Neuronal stem cell (in vitro differentiated cells): ENCODE measurements around the gene RALGPS1.

Source experiments
- DNase-seq: peaks from one replicate; pipeline ENCODE4 v3.0.0-alpha.2; 2013; ENCODE audit warnings: low spot score
- H2AFZ ChIP-seq: one replicate; pipeline ENCODE4 v1.6.1; 2013; ENCODE audit warnings: mild to moderate bottlenecking, low read length, inconsistent platforms
- H2AK5ac ChIP-seq: 2 replicates; pipeline ENCODE4 v1.6.1; 2013; ENCODE audit warnings: low read depth, mild to moderate bottlenecking, inconsistent platforms, low read length, moderate library complexity, mixed read lengths
- H2BK120ac ChIP-seq: 2 replicates; pipeline ENCODE4 v1.6.1; 2013; ENCODE audit warnings: low read depth, mild to moderate bottlenecking, inconsistent platforms, low read length, moderate library complexity, mixed read lengths
- H2BK12ac ChIP-seq: one replicate; pipeline ENCODE4 v1.6.1; 2013; ENCODE audit warnings: low read length, inconsistent platforms
- H2BK15ac ChIP-seq: 2 replicates; pipeline ENCODE4 v1.6.1; 2013; ENCODE audit warnings: mild to moderate bottlenecking, low read length, inconsistent platforms, mixed read lengths
- H2BK5ac ChIP-seq: one replicate; pipeline ENCODE4 v1.6.1; 2013; ENCODE audit warnings: inconsistent platforms, mild to moderate bottlenecking, low read length, moderate library complexity
- H3K14ac ChIP-seq: one replicate; pipeline ENCODE4 v1.6.1; 2013; ENCODE audit warnings: low read length, inconsistent platforms
- H3K18ac ChIP-seq: 2 replicates; pipeline ENCODE4 v1.6.1; 2013; ENCODE audit warnings: low read length, inconsistent platforms
- H3K23ac ChIP-seq: 2 replicates; pipeline ENCODE4 v1.6.1; 2013; ENCODE audit warnings: low read depth, mild to moderate bottlenecking, mixed read lengths, low read length, inconsistent platforms; ENCODE audit not compliant: poor library complexity
- H3K27ac ChIP-seq: replicated peaks from 3 replicates; pipeline ENCODE4 v1.5.1; 2013; ENCODE audit warnings: low read length, inconsistent platforms
- H3K27me3 ChIP-seq, 3 experiments: 2 replicates each; pipeline ENCODE4 v1.6.1; 2013; ENCODE audit warnings: low read length in 3 of 3, mild to moderate bottlenecking in 2 of 3, inconsistent platforms in 1 of 3, low read depth in 1 of 3, mixed read lengths in 1 of 3, moderate library complexity in 1 of 3; ENCODE audit not compliant: control insufficient read depth in 3 of 3, insufficient read depth in 3 of 3
- H3K36me3 ChIP-seq, 2 donors: replicated peaks in 1 of 2; 2 replicates each; pipeline ENCODE4 v1.6.1; 2013; ENCODE audit warnings: low read length in 2 of 2; ENCODE audit not compliant: control insufficient read depth in 2 of 2, insufficient read depth in 2 of 2
- H3K4ac ChIP-seq: 2 replicates; pipeline ENCODE4 v1.6.1; 2013; ENCODE audit warnings: inconsistent platforms, mild to moderate bottlenecking, low read length, moderate library complexity
- H3K4me1 ChIP-seq, 2 donors: 1 replicate in 1 of 2; 2 replicates in 1 of 2; pipeline ENCODE4 v1.6.1; 2013; ENCODE audit warnings: low read length in 2 of 2, low read depth in 1 of 2; ENCODE audit not compliant: control insufficient read depth in 2 of 2, insufficient read depth in 1 of 2
- H3K4me2 ChIP-seq: one replicate; pipeline ENCODE4 v1.6.1; 2013; ENCODE audit warnings: mild to moderate bottlenecking, low read length, inconsistent platforms; ENCODE audit not compliant: insufficient read depth, poor library complexity, severe bottlenecking
- H3K4me3 ChIP-seq, 2 donors: 2 replicates each; pipeline ENCODE4 v1.5.1; 2013; ENCODE audit warnings: low read length in 2 of 2, mild to moderate bottlenecking in 2 of 2, inconsistent platforms in 1 of 2, moderate library complexity in 1 of 2
- H3K79me1 ChIP-seq: one replicate; pipeline ENCODE4 v1.6.1; 2013; ENCODE audit warnings: low read depth, mild to moderate bottlenecking, inconsistent platforms, low read length, moderate library complexity
- H3K9ac ChIP-seq: one replicate; pipeline ENCODE4 v1.6.1; 2013; ENCODE audit warnings: mild to moderate bottlenecking, low read depth, low read length, inconsistent platforms; ENCODE audit not compliant: poor library complexity
- H3K9me3 ChIP-seq, 2 donors: replicated peaks in 1 of 2; 2 replicates each; pipeline versions ENCODE3 to v1.6.1; 2013; ENCODE audit warnings: low read length in 2 of 2, mild to moderate bottlenecking in 2 of 2, inconsistent platforms in 1 of 2, low read depth in 1 of 2, mixed read lengths in 1 of 2, moderate library complexity in 1 of 2; ENCODE audit not compliant: control insufficient read depth in 2 of 2, insufficient read depth in 1 of 2
- H4K8ac ChIP-seq: one replicate; pipeline ENCODE4 v1.6.1; 2013; ENCODE audit warnings: low read depth, mild to moderate bottlenecking, inconsistent platforms, low read length, moderate library complexity
- H4K91ac ChIP-seq: one replicate; pipeline ENCODE4 v1.6.1; 2013; ENCODE audit warnings: low read length, low read depth, mild to moderate bottlenecking, inconsistent platforms; ENCODE audit not compliant: poor library complexity
- whole genome bisulfite sequencing, 2 donors: extraction: QIAGEN DNeasy Blood & Tissue Kit; methylation state at CpG; one replicate each; pipeline ENCODE4 v1.1.7; 2013; ENCODE audit warnings: missing lambda C conversion rate in 2 of 2, mixed read lengths in 1 of 2; ENCODE audit not compliant: insufficient read length in 2 of 2, insufficient replicate concordance in 1 of 2; ENCODE audit errors: extremely low coverage in 2 of 2; 5-methylcytosine and 5-hydroxymethylcytosine counted together

Gene RALGPS1

GRCh38 chr9:127087836-127088235 is 173.3 kb downstream of the RALGPS1 start:
- Histone ChIP-seq H3K14ac (no peak overlapping the region), H3K27me3 (no peaks in the 10 kb centered on the region), H3K4me2 (no peak overlapping the region), H3K79me1 (no peaks in the 10 kb centered on the region), H2BK12ac (no peak overlapping the region), H2BK120ac (no peak overlapping the region), H4K91ac (no peak overlapping the region), H3K27ac (no peak overlapping the region), H3K9ac (no peak overlapping the region), H3K18ac (no peak overlapping the region), H2BK5ac (no peak overlapping the region), H2BK15ac (no peak overlapping the region), H3K4me1 (no peaks in the 10 kb centered on the region), H3K23ac (no peak overlapping the region), H4K8ac (no peak overlapping the region), H3K9me3 (no peaks in the 10 kb centered on the region), H2AK5ac (no peak overlapping the region), H2AFZ (no peak overlapping the region), H3K4me3 (no peak overlapping the region), H3K36me3 (peaks cover 12 to 26% of the 10 kb centered on the region in 2 donors), H3K4ac (no peak overlapping the region)
- DNase-seq: no peak
- no CpG with 5 or more reads among the region's 8 CpGs for WGBS, 2 donors

GRCh38 chr9:127088724-127089615 is 174.4 kb downstream of the RALGPS1 start:
- DNase-seq: no peak
- no peak overlapping the region for H2BK12ac ChIP-seq
- no peak overlapping the region for H3K4me2 ChIP-seq
- H3K4me1 ChIP-seq: no peaks in the 10 kb centered on the region
- no peak overlapping the region for H2BK120ac ChIP-seq
- H3K9me3 ChIP-seq: no peaks in the 10 kb centered on the region
- no peak overlapping the region for H3K4ac ChIP-seq
- no peak overlapping the region for H4K8ac ChIP-seq
- no peak overlapping the region for H2BK5ac ChIP-seq
- H3K27ac ChIP-seq: no peak overlapping the region
- H3K9ac ChIP-seq: no peak overlapping the region
- H3K18ac ChIP-seq: no peak overlapping the region
- H3K4me3 ChIP-seq: no peak overlapping the region
- peaks cover 12 to 28% of the 10 kb centered on the region in 2 donors for H3K36me3 ChIP-seq
- H3K27me3 ChIP-seq: no peaks in the 10 kb centered on the region
- no peak overlapping the region for H2AK5ac ChIP-seq
- H2BK15ac ChIP-seq: no peak overlapping the region
- no peak overlapping the region for H4K91ac ChIP-seq
- no peak overlapping the region for H2AFZ ChIP-seq
- no peaks in the 10 kb centered on the region for H3K79me1 ChIP-seq
- H3K23ac ChIP-seq: no peak overlapping the region
- no peak overlapping the region for H3K14ac ChIP-seq
- no CpG with 5 or more reads among the region's 27 CpGs for whole genome bisulfite sequencing, 2 donors

GRCh38 chr9:127089631-127090081 is 175.1 kb downstream of the RALGPS1 start:
- H3K9ac ChIP-seq: no peak overlapping the region
- H3K4me1 ChIP-seq: no peaks in the 10 kb centered on the region
- H2BK5ac ChIP-seq: no peak overlapping the region
- H2AFZ ChIP-seq: no peak overlapping the region
- no peak overlapping the region for H3K4me2 ChIP-seq
- H3K9me3 ChIP-seq: no peaks in the 10 kb centered on the region
- WGBS, 2 donors: no CpG with 5 or more reads among the region's 6 CpGs
- H2BK120ac ChIP-seq: no peak overlapping the region
- no peak overlapping the region for H3K27ac ChIP-seq
- peak overlapping the region; percentile 57 for H3K23ac ChIP-seq
- H3K36me3 ChIP-seq: peaks cover 12 to 28% of the 10 kb centered on the region in 2 donors
- H3K27me3 ChIP-seq: no peaks in the 10 kb centered on the region
- H4K91ac ChIP-seq: no peak overlapping the region
- no peak overlapping the region for H2BK15ac ChIP-seq
- no peak overlapping the region for H3K4ac ChIP-seq
- peak overlapping the region; percentile 21 for H3K18ac ChIP-seq
- no peak overlapping the region for H4K8ac ChIP-seq
- no peak for DNase-seq
- no peaks in the 10 kb centered on the region for H3K79me1 ChIP-seq
- no peak overlapping the region for H2BK12ac ChIP-seq
- H3K4me3 ChIP-seq: no peak overlapping the region
- no peak overlapping the region for H2AK5ac ChIP-seq
- H3K14ac ChIP-seq: peak overlapping the region; percentile 27

GRCh38 chr9:127090341-127090985 is 175.9 kb downstream of the RALGPS1 start:
- Histone ChIP-seq H3K4me1 (no peaks in the 10 kb centered on the region), H4K91ac (no peak overlapping the region), H2BK5ac (no peak overlapping the region), H2AK5ac (no peak overlapping the region), H3K36me3 (peaks cover 12 to 28% of the 10 kb centered on the region in 2 donors), H3K18ac (no peak overlapping the region), H3K14ac (no peak overlapping the region), H4K8ac (no peak overlapping the region), H3K27ac (no peak overlapping the region), H2BK15ac (no peak overlapping the region), H3K79me1 (no peaks in the 10 kb centered on the region), H3K9ac (no peak overlapping the region), H3K4ac (no peak overlapping the region), H3K4me3 (no peak overlapping the region), H3K4me2 (no peak overlapping the region), H2BK12ac (no peak overlapping the region), H3K23ac (no peak overlapping the region), H3K9me3 (no peaks in the 10 kb centered on the region), H2AFZ (no peak overlapping the region), H3K27me3 (no peaks in the 10 kb centered on the region), H2BK120ac (no peak overlapping the region)
- WGBS, 2 donors: no CpG with 5 or more reads among the region's 6 CpGs
- no peak for DNase-seq
